GM12874 (cell line): Measurements from ENCODE around the gene ZNF575.

Experiments used
- TF ChIP-seq, protein P1 (sequence below): IDR thresholded peaks from 2 replicates; pipeline ENCODE4 v1.5.1; 2011; ENCODE audit warnings: low read depth, mild to moderate bottlenecking, control low read depth, low read length, moderate library complexity; ENCODE audit not compliant: insufficient read depth

Gene ZNF575

DNA sequence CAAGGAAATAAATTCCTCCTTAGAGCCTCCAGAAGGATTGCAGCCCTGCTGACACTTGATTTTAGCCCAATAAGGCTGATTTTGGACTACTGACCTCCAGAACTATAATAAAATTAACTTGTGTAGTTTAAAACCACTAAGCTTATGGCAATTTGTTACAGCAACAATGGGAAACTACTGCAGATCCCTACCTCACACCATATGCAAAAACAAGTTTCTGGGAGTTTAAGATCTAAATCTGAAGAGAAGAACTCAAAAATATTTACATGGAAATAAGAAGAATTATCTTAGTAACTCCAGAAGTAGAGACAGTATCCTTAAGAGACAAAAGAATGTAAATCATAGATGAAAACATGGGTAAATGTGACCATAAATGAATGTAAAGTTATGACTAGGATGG is 5.9 kb downstream of the ZNF575 start:
- TF ChIP-seq, protein P1, sequence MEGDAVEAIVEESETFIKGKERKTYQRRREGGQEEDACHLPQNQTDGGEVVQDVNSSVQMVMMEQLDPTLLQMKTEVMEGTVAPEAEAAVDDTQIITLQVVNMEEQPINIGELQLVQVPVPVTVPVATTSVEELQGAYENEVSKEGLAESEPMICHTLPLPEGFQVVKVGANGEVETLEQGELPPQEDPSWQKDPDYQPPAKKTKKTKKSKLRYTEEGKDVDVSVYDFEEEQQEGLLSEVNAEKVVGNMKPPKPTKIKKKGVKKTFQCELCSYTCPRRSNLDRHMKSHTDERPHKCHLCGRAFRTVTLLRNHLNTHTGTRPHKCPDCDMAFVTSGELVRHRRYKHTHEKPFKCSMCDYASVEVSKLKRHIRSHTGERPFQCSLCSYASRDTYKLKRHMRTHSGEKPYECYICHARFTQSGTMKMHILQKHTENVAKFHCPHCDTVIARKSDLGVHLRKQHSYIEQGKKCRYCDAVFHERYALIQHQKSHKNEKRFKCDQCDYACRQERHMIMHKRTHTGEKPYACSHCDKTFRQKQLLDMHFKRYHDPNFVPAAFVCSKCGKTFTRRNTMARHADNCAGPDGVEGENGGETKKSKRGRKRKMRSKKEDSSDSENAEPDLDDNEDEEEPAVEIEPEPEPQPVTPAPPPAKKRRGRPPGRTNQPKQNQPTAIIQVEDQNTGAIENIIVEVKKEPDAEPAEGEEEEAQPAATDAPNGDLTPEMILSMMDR, result no peak

DNA sequence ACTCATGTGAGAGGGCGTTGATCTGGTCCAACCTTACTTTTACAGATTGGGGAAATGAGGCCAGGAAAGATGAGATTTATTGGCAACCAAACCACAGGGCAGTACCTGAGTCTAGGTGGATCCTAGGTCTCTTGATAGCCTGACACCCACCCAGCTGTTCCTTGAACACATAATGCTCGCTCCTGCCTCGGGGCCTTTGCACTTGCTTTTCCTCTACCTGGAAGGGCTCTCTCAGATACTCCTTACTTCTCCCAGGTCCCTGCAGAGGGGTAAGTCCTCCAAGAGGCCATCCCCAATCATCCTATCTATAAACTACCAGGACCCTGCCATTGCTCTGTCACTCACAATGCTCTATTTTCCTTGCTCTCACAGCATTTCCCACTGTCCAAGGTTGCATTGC is 7.4 kb downstream of the ZNF575 start:
- TF ChIP-seq, protein P1, result no peak

DNA sequence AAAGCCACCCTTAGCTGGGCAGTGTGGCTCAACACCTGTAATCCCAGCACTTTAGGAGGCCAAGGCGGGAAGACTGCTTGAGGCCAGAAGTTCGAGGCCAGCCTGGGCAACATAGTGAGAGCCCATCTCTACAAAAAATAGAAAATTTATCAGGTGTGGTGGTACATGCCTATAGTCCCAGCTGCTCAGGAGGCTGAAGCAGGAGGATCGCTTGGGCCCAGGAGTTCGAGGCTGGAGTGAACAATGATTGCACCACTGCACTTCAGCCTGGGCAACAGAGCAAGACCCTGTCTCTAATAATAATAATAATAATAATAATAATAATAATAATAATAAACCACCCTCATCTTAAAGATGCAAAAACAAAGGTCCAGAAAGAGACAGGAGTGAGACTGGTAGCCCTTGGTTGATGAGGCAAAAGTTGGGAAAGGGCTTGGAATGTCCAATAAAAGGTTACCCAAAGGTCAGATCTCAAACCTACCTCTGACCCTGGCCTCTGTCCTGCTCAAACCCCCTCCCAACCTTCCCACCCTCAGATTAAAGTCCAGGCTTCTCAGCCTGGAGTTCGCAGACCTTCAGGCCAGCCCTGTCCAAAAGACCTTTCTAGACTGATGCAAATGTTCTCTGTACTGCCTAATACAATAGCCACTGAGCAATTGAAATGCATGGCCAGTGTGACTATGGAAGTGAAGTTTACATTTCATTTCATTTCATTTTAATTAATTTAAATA is 9.1 kb downstream of the ZNF575 start:
- TF ChIP-seq, protein P1, result no peak

DNA sequence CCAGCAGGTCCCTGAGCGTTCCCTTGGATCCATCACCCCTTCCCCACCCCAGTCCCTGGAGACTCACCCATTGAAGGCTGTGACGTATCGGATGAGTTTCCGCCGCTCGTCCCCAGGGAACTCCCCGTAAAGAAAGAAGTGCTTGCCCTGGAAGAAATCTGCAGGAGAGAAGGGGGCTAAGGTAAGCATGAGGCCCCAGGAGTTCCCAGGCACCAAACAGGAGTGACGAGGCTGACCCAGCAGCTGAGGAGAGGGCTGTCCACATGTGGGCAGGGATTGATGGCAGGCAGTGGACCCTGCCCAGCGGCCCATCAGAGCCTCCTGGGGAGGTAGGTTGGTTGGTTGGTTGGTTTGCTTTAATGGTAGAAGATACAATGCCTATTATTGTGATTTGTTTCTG is 11.1 kb downstream of the ZNF575 start:
- TF ChIP-seq, protein P1, result no peak

DNA sequence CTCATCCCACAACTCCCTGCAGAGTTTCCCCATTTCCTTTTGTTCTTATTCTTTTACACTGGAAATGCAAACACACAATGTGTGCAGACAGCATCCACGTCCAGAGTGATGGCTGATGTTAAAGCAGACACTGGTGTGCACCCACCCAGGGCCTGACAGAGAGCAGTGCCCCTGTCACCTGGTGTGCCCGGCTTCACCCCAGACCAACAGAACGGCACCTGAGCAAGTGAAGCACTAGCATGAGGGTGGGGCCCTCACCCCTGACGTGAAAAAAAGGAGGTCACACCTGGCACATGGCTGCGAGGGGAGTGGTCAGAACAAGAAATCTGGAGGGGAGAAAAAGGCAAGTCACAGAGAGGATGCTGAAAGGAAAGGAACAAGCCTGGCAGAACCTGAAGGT is 12.3 kb downstream of the ZNF575 start:
- TF ChIP-seq, protein P1, result no peak

DNA sequence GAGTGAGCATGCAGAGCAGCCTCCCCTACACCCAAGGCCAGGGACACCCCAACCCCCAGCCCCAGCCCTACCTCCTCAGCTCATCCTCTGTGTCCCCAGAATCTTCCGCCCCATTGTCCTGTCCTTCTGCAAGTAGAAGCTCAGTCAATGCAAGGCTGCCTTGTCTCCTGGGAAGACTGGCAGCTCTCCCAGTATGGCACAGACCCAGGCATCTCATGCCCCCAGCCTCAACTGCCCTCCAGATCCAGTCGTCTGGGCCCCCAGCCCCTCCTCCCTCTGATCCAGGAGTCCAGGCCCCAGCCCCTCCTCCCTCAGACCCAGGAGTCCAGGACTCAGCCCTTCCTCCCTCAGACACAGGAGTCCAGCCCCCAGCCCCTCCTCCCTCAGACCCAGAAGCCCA is 13.0 kb downstream of the ZNF575 start:
- TF ChIP-seq, protein P1, result no peak

DNA sequence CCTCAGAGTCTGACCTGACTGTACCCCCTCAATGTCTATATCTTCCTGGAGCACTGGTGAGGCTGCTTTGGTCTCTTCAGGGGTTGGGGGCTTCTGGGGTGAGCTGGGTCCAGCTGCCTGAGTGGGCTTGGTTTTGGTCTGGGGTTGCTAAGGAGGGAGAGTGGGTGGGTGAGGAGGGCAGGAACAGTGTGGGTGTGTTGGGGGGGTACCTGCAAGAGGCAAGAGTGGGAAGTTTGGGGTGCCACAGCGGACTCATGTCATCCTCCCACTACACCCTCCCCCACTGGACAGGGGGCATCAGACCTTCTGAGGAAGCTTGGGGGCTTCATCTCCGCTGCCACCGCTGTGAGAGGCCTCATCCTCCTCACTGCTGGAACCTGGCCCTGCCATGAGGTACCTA is 13.6 kb downstream of the ZNF575 start:
- TF ChIP-seq, protein P1, result no peak

DNA sequence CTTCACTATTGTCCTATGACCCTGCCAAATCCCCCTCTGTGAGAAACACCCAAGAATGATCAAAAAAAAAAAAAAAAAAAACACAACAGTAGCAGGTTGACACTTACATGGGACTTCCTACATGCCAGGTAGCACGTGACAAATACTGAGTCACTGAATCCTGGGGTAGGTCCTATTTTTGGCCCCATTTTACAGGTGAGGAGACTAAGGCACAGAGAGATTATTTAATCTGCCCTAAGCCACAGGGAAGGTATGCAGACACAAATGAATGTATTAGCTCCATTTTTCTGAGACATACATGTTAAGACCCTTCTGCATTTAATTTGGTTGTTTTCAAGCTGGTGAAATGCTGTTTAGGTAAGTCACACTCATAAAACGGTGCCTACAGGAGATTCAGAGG is 15.7 kb downstream of the ZNF575 start:
- TF ChIP-seq, protein P1, result no peak
